ACHN (cell line): ENCODE results near the gene ZNF8.
A peak's percentile ranks its signal among the peaks of the same experiment; 100 is the strongest.
"Not testable (repeated sequence)": the region's sequence is repeated elsewhere in the genome, so short reads cannot be mapped to it uniquely, and the experiment has no call there.

Experiments
- DNase-seq: peaks from one replicate; pipeline ENCODE4 v3.0.0-alpha.2; 2015
- in situ Hi-C: cut with HindIII; loops from 2 replicates; pipeline ENCODE4 v1.10.0; 2017; ENCODE audit warnings: low sequenced_read_pairs, low pct_ligation_motif_present, low pct_unique_long_range_greater_than_20kb

Gene ZNF8

DNA sequence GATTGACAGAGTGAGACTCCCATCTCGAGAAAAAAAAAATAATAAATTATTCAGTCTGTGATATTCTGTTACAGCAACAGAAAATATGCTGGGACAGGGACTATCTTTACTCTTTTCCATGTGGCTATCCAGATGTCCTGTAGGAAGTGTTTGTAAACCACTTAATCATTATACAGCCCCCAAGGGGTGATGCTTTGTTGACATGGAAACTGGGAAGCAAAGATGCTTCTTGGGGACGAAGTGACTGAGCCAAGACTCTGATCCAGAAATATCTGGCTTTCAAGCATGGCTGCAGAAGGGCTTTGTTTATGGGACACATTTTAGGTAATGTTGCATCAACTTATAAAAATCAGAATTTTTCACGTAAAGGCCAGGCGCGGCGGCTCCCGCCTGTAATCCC is 5.4 kb downstream of the ZNF8 start:
- in situ Hi-C loops: no loop called here

DNA sequence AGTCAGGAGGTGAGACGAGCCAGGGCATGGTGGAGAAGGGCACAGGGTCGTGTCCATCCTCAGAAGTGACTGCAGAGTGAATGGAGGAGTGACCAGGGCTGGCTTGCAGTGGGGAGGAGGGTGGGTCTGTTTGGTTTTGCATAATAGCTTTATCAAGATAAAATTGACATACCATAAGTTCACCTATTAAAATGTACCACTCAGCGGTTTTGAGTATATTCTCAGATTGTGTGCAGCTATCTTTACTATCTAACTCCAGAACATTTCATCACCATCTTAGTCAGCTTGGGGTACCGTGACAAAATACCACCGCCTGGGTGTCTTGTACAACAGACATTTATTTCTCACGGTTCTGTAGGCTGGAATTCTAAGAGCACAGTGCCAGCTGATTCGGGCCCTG is 13.2 kb downstream of the ZNF8 start:
- no peak for DNase-seq
- in situ Hi-C loops: no loop called here

More for the DNA sequence above, 5.4 kb downstream of the ZNF8 start:
- no peak for DNase-seq

DNA sequence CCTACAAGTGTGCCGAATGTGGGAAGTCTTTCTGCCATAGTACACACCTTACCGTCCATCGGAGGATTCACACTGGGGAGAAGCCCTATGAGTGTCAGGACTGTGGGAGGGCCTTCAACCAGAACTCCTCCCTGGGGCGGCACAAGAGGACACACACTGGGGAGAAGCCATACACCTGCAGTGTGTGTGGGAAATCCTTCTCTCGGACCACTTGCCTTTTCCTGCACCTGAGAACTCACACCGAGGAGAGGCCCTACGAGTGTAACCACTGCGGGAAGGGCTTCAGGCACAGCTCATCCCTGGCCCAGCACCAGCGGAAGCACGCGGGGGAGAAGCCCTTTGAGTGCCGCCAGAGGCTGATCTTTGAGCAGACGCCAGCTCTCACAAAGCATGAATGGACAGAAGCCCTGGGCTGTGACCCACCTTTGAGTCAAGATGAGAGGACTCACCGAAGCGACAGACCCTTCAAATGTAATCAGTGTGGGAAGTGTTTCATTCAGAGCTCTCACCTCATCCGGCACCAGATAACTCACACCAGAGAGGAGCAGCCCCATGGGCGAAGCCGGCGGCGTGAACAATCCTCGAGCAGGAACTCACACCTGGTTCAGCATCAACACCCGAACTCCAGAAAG is 16.1 kb downstream of the ZNF8 start:
- in situ Hi-C loops: no loop called here
- DNase-seq: no peak

GRCh38 chr19:58296104-58296503 is 17.3 kb downstream of the ZNF8 start:
- no peak for DNase-seq
- in situ Hi-C loops: no loop called here

DNA sequence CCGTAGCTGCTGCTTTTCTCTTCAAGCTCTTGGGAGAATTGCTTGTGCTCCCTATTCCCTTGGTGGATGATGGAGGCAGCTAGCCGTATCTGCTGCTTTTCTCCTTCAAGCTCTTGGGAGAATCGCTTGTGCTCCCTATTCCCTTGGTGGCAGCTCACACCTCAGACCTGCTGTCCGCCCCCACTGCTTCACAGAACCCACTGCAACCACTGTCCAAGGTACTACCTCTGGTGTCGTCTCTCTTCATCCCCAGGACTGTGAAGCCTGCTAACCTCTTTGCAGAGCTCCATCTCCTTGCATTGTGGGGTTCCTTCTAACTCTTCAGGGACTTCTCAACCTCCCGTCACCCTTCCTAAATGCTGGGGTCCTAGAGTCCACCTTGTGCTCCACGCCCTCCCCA is 21.9 kb downstream of the ZNF8 start:
- DNase-seq: no peak
- in situ Hi-C loops: no loop called here

- in situ Hi-C loops: no loop called here
- no peak for DNase-seq
These were observed 25.5 kb downstream of the ZNF8 start for GRCh38 chr19:58304255-58304654.

DNA sequence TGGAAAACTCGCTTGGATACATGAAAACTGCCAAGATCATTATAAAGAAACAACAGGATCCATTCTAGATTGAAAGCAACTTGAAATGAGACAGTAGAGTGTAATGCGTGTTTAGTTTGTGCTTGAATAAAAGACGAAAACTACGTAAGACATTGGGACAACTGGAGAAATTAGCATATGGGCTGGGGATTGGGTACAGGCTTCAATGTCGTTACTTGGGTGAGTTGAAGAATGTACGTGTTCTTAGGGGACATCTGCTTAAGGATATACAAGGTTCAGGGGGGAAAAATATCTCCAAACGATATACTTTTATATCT is 26.0 kb downstream of the ZNF8 start:
- DNase-seq: peak; percentile 11

DNA sequence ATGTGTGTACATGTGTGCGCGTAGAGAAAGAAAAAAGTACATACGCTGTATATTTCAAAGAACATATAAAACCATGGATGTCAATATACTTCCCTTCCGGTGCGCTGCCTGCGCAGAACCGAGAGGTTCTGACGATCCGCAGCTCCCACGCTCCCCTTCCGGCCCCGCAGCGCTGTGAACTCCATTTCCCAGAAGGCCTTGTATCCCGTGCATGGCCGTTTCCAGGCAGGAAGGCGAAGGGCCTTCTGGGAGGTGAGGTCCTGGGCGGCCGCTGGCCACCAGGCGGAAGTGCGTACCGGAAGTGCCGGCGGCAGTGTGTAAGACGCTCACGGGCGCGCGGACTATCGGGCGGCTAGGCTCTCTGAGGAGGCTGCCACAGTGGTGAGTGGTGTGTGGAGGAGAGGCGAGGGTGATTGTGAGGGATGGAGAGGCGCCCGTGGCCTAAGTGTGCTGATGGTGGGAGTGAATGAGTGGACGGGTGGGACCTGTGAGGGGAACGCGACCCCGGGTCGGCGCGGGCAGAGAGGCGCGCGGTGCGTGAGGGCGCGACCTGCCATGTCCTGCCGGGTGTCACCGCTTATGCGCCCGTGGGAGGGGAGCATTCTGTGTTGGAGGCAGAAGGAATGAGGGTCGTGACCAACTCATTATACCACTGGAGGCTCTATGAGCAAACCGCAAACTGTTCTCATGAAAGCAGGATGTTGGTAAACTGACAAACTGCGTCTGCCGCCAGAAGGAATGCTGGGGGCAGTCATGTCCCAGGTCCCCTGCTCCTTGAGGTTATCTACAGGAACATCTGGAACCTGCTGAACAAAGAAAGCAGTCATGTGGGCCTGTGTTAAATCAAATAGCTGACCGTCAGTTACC is 26.5 kb downstream of the ZNF8 start, which contains the start of gene ERVK3-1:
ERVK3-1 (plus strand) TSS at position 313 of the 867 bp plus-strand sequence. CDS start 6,792 bp downstream, outside the sequence.
- in situ Hi-C loops: no loop called here
- peak; percentile 96 for DNase-seq

More for the DNA sequence above, 26.0 kb downstream of the ZNF8 start:
- in situ Hi-C loops: no loop called here

DNA sequence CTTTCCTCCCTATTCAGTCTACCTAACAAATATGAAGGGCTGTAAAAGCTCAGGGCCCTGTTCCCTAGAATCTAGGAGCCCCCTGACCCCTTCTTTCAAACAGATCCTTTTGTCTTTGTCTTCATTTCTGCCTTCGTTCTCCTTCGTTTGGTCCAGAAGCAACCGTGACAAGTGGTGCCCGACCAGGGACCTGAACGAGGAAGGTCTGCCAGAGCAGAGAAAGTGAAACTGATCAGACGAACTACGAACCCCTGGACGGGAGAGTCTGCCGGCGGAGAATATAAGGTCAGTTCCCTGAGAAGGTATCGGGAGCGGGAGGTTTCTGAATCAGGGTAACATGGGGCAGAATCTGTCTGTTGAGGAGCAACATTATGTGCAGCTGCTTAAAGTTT is 27.2 kb downstream of the ZNF8 start:
- in situ Hi-C loops: no loop called here
- peak; percentile 47 for DNase-seq

- in situ Hi-C loops: no loop called here
- DNase-seq: no peak
These were observed 29.0 kb downstream of the ZNF8 start for GRCh38 chr19:58307736-58308135.

- DNase-seq, in situ Hi-C loops: not testable (repeated sequence)
These were observed 31.9 kb downstream of the ZNF8 start for GRCh38 chr19:58310685-58311084.

DNA sequence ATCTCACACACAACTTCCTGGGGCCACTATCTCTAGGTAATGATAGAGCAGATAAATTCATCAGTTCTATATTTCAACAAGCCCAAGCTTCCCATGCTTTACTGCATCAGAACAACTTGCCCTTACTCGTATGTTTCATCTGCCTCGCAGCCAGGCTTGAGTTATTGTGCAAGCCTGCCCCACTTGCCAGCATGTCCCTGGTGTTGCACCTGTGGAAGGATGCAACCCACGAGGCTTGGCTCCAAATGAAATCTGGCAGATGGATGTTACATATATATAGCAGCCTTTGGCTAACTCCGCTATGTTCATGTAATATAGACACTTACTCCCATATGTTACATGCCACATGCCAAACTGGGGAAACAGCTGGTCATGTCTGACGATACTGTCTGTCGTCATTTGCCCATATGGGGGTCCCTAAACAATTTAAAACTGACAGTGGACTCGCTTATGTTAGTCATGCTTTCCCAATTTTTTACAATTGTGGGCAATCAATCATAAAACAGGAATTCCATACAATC is 32.6 kb downstream of the ZNF8 start:
- in situ Hi-C loops: no loop called here
- no peak for DNase-seq

DNA sequence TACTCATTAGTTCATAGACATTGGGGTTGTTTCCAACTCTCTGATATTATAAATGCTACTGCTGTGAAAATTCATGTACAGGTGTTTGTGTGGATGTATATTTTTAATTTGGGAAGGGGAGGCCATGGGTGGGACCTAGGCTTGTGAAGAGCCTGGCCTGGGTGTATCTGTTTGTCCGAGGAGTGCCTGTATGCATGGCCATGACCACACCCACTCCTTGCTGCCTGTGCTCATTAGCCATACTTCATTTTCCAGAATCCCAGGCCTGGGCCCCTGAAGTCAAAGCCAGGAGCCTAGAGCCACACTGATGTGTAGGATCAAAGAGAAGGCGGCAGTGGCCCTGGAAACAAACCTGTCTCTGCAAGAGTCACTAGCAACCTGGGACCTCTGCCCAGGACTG is 36.8 kb downstream of the ZNF8 start:
- in situ Hi-C loops: no loop called here
- no peak for DNase-seq

DNA sequence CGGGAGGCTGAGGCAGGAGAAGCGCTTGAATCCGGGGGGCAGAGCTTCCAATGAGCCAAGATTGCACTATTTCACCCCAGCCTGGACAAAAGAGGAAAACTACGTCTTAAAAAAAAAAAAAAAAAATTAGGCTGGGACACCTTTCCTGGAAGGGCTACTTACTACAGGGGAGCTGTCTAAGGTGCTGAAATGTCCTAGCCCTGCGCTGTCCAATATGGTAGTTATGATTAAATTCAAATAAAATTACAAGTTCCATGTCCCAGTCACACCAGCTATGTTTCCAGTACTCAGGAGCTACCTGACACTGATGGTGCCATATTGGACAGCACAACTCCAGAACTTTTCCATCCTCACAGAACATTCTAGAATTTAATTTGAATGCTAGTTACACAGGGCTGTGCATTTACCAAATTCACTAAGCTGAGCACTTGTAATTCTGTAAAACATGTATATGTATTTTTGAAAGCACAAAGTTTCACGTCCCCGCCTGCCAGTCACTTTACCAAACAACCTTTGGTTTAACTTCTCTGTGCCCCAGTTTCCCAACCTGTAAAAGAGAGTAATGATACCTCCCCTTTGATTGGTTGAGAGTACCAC is 38.8 kb downstream of the ZNF8 start:
- in situ Hi-C loops: no loop called here
- DNase-seq: peak; percentile 55

GRCh38 chr19:58318297-58318696 is 39.5 kb downstream of the ZNF8 start:
- in situ Hi-C loops: no loop called here
- DNase-seq: no peak

DNA sequence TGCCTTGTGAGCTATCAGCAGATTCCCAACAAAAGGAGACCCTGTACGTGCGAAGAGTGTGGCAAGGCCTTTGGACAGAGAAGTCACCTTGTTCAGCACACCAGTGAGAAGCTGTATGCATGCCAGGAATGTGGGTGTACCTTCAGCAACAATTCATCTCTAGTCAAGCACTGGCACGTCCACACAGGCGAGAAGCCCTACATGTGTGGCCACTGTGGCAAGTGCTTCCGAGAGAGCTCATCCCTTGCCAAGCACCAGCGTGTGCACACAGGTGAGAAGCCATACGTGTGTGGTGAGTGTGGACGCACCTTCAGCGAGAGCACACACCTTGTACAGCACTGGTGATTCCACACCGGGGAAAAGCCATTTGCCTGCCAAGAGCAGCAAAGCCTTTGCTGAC is 40.5 kb downstream of the ZNF8 start:
- no peak for DNase-seq
- in situ Hi-C loops: no loop called here

DNA sequence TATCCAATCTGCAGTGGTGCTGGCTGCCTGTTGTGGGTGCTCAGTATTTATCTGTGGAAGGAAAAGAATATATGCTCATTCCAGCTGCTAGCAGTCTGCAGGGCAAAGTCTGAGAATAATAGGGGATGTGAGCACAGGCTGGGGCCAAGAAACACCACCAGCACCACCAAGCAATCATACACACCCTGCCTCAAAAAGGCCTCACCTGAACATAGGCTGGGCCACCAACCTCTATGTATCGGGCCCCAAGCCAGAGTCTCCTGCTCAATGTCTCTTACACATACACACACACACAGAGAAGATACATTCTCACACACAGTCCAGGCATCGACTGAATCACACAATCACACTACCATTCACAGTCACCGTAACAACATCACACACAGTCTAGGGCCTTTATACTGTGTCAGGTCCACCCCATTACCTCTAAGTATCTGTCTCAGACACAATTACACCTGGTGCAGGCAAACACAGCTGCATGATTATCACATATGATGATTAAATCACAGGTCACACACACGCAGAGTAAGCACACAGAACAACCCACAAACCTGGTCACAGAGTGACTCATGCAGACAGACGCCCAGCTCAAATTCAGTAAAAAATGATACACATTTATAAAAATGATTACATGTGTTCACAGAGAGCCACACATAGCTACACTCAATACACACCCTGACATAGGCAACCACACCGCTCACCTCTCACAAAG is 46.7 kb downstream of the ZNF8 start:
- no peak for DNase-seq
- in situ Hi-C loops: no loop called here

GRCh38 chr19:58326501-58326913 is 47.8 kb downstream of the ZNF8 start:
- in situ Hi-C loops: no loop called here

More at GRCh38 chr19:58326501-58326913, 47.8 kb downstream of the ZNF8 start:
- DNase-seq: no peak
